Endothelial cell of umbilical vein (primary cell): ENCODE results near the gene RIBC1. TPM values are rescaled to one million over a fixed set of nuclear protein-coding genes. Genes with fewer than 3 reads are reported as not detected.
"Not testable (repeated sequence)": the region's sequence is repeated elsewhere in the genome, so short reads cannot be mapped to it uniquely, and the experiment has no call there.

Experiments
- BruUV-seq: library from RNA; stranded (reverse); fragments of 400-500 nt; replicated peaks from 2 replicates; lab custom pipeline; 2021; lab: Mats Ljungman, UMichigan
- CTCF ChIA-PET: fragments of 300-600, 350-600 bp; sonication (Branson Sonifier 250); formaldehyde crosslinking; loops from one replicate; lab custom pipeline; 2021; ENCODE audit warnings: antibody characterized with exemption, inconsistent platforms; lab: Charles Lee
- POLR2A ChIA-PET: fragments of 300-600, 350-600 bp; sonication (Branson Sonifier 250); formaldehyde crosslinking; loops from one replicate; lab custom pipeline; 2021; ENCODE audit warnings: antibody characterized with exemption, inconsistent platforms; lab: Charles Lee
- DNase-seq: peaks from one replicate; pipeline ENCODE4 v3.0.0-alpha.2; 2011; ENCODE audit warnings: low read depth, low spot score
- FAIRE-seq: peaks from 2 replicates; lab custom pipeline; 2011; peaks lifted over from hg19 to GRCh38; lab: Jason Lieb, UNC
- H2AFZ ChIP-seq: 2 replicates; pipeline ENCODE4 v1.6.0; 2012; ENCODE audit warnings: low read depth, low read length, control low read depth, inconsistent platforms
- H3K27ac ChIP-seq: 2 replicates; pipeline ENCODE4 v1.5.1; 2011; ENCODE audit warnings: low read depth, mild to moderate bottlenecking, control low read depth, low read length, moderate library complexity; ENCODE audit not compliant: insufficient read depth
- H3K27me3 ChIP-seq, 2 experiments: 2 replicates each; pipeline versions ENCODE4 v1.6.0 to v1.6.1; 2011; ENCODE audit warnings: low read length in 2 of 2, mixed read lengths in 1 of 2; ENCODE audit not compliant: control insufficient read depth in 2 of 2, insufficient read depth in 2 of 2
- H3K36me3 ChIP-seq, 2 experiments: 2 replicates in 1 of 2; 3 replicates in 1 of 2; pipeline ENCODE4 v1.5.1; 2011; ENCODE audit warnings: low read length in 2 of 2, mild to moderate bottlenecking in 1 of 2, moderate library complexity in 1 of 2; ENCODE audit not compliant: control insufficient read depth in 2 of 2, insufficient read depth in 2 of 2; ENCODE audit errors: extremely low read depth in 1 of 2
- H3K4me1 ChIP-seq: 3 replicates; pipeline ENCODE4 v1.5.1; 2011; ENCODE audit warnings: mild to moderate bottlenecking, low read length; ENCODE audit not compliant: control insufficient read depth, insufficient read depth; ENCODE audit errors: extremely low read depth
- H3K4me2 ChIP-seq: 2 replicates; pipeline ENCODE4 v1.6.1; 2011; ENCODE audit warnings: low read length, control low read depth, mixed read lengths; ENCODE audit not compliant: insufficient read depth
- H3K4me3 ChIP-seq, 3 experiments: fragments of 200-600 bp in 1 of 3; sonication (generic), shearing (Covaris generic) in 1 of 3; replicated peaks in 1 of 3; 2 replicates each; pipeline ENCODE4 v1.5.1; 2011 to 2016; ENCODE audit warnings: control low read depth in 3 of 3, low read length in 3 of 3, mild to moderate bottlenecking in 2 of 3, inconsistent platforms in 1 of 3, low read depth in 1 of 3, moderate library complexity in 1 of 3; ENCODE audit not compliant: insufficient read depth in 1 of 3
- H3K79me2 ChIP-seq: 2 replicates; pipeline ENCODE4 v1.6.0; 2012; ENCODE audit warnings: low read length, inconsistent platforms; ENCODE audit not compliant: control insufficient read depth, insufficient read depth
- H3K9ac ChIP-seq: replicated peaks from 2 replicates; pipeline ENCODE3; 2011; ENCODE audit warnings: low read length, control low read depth; ENCODE audit not compliant: insufficient read depth; ENCODE audit errors: extremely low read depth
- H3K9me1 ChIP-seq: replicated peaks from 3 replicates; pipeline ENCODE4 v1.6.0; 2011; ENCODE audit warnings: mild to moderate bottlenecking, low read length; ENCODE audit not compliant: control insufficient read depth, insufficient read depth; ENCODE audit errors: extremely low read depth
- H3K9me3 ChIP-seq: replicated peaks from 2 replicates; pipeline ENCODE4 v1.5.1; 2012; ENCODE audit warnings: low read length, inconsistent platforms; ENCODE audit not compliant: control insufficient read depth, insufficient read depth
- H4K20me1 ChIP-seq: replicated peaks from 2 replicates; pipeline ENCODE3; 2011; ENCODE audit warnings: mild to moderate bottlenecking, low read length; ENCODE audit not compliant: control insufficient read depth, insufficient read depth; ENCODE audit errors: extremely low read depth
- CTCF ChIP-seq, 2 donors: IDR thresholded peaks; 1 replicate in 1 of 2; 2 replicates in 1 of 2; pipeline ENCODE4 v1.5.1; 2011; ENCODE audit warnings: low read length in 2 of 2, mild to moderate bottlenecking in 2 of 2, moderate library complexity in 2 of 2, control low read depth in 1 of 2, inconsistent platforms in 1 of 2, low read depth in 1 of 2; ENCODE audit not compliant: insufficient read depth in 1 of 2; ENCODE audit errors: extremely low read depth in 1 of 2
- EZH2 ChIP-seq: IDR thresholded peaks from 2 replicates; pipeline ENCODE4 v1.6.1; 2012; ENCODE audit warnings: borderline replicate concordance, low read depth, mild to moderate bottlenecking, moderate library complexity, low read length, inconsistent platforms; ENCODE audit not compliant: severe bottlenecking
- FOS ChIP-seq: IDR thresholded peaks from 2 replicates; pipeline ENCODE4 v1.6.1; 2011; ENCODE audit warnings: mild to moderate bottlenecking, low read length, moderate library complexity, borderline replicate concordance; ENCODE audit not compliant: insufficient read depth
- GATA2 ChIP-seq: IDR thresholded peaks from 2 replicates; pipeline ENCODE4 v1.7.0; 2011; ENCODE audit warnings: low read depth, mild to moderate bottlenecking, moderate library complexity, mixed read lengths, low read length; ENCODE audit not compliant: insufficient read length, insufficient read depth
- JUN ChIP-seq: IDR thresholded peaks from 2 replicates; pipeline ENCODE4 v1.6.1; 2011; ENCODE audit warnings: borderline replicate concordance, low read depth; ENCODE audit not compliant: insufficient read length, insufficient read depth
- MAX ChIP-seq: IDR thresholded peaks from 2 replicates; pipeline ENCODE4 v1.6.1; 2011; ENCODE audit not compliant: insufficient read depth, insufficient read length
- MYC ChIP-seq: IDR thresholded peaks from one replicate; pipeline ENCODE4 v1.6.1; 2011; ENCODE audit warnings: mild to moderate bottlenecking, low read depth, low read length
- POLR2A ChIP-seq: IDR thresholded peaks from 2 replicates; pipeline ENCODE4 v1.6.1; 2012; ENCODE audit warnings: low read depth, mild to moderate bottlenecking, control low read depth, low read length
- POLR2AphosphoS5 ChIP-seq: IDR thresholded peaks from 2 replicates; pipeline ENCODE4 v1.6.1; 2012; ENCODE audit warnings: low read depth, mild to moderate bottlenecking, control low read depth, low read length, moderate library complexity; ENCODE audit not compliant: insufficient read depth
- dilution Hi-C: fragments of 300-500 bp; cut with MboI; formaldehyde crosslinking; loops from one replicate; pipeline ENCODE4 v1.15.0; 2019; ENCODE audit warnings: low sequenced_read_pairs; ENCODE audit not compliant: extremely low pct_ligation_motif_present
- intact Hi-C: fragments of 100-400 bp; cut with micrococcal nuclease; formaldehyde crosslinking; loops from one replicate; pipeline ENCODE4 v1.10.0; 2022
- polyA plus RNA-seq, 4 experiments: library from polyadenylated mRNA; depleted of rRNA in 3 of 4; stranded (reverse) in 3 of 4; unstranded in 1 of 4; fragments of >200 nt; gene quantifications; 2 replicates each; pipeline versions ENCODE4 v1.2.1 to v1.2.3, GENCODE V29; 2011 to 2012; ENCODE audit warnings: missing spikeins in 1 of 4
- total RNA-seq: library from RNA; stranded (reverse); gene quantifications from 2 replicates; pipeline ENCODE4 v1.2.3, GENCODE V29; 2021

The RIBC1 gene
- total and polyA plus RNA-seq, 2 donors (not counting 3 experiments of a cell fraction or from before 2014, with no cell fraction given) = 0.23 to 0.86 TPM

GRCh38 chrX:53458082-53458481 lies 35.4 kb downstream of the RIBC1 start:
- Histone ChIP-seq H3K4me1 (no peaks in the 10 kb centered on the region), H2AFZ (no peak overlapping the region), H3K9ac (no peak overlapping the region), H3K9me3 (no peaks in the 10 kb centered on the region), H3K36me3 (no peaks in the 10 kb centered on the region), H3K79me2 (no peaks in the 10 kb centered on the region), H3K27ac (no peak overlapping the region), H3K27me3 (peaks cover 0 to 3% of the 10 kb centered on the region in 2 experiments), H3K4me3 (no peak overlapping the region), H4K20me1 (no peaks in the 10 kb centered on the region), H3K9me1 (no peaks in the 10 kb centered on the region), H3K4me2 (no peak overlapping the region)
- TF ChIP-seq MAX (no peak), MYC (no peak), CTCF (IDR thresholded peaks at IDR 0.05; ENCODE audit: extremely low read depth in 1 of 2, insufficient read depth in 1 of 2, low read depth in 1 of 2, low read length in 2 of 2) (no peak), GATA2 (no peak), POLR2A (no peak), EZH2 (no peak), POLR2AphosphoS5 (no peak), FOS (no peak), JUN (no peak)
- POLR2A ChIA-PET = no interaction called here
- FAIRE-seq (no peak), DNase-seq (no peak)
- CTCF ChIA-PET = interaction anchor here (0.9 to 2.5 kb wide), 6 partner anchors 10 to 145 kb away, joined by 3 to 14 read pairs (median 5); no protein-coding TSS in a partner anchor
- dilution Hi-C loops = no loop called here
- intact Hi-C loops = no loop called here
- BruUV-seq = no TSS peak

- BruUV-seq, H2AFZ ChIP-seq, dilution Hi-C loops, H3K27ac ChIP-seq, H3K4me1 ChIP-seq, H3K36me3 ChIP-seq, POLR2A ChIA-PET, H3K9ac ChIP-seq, H3K4me3 ChIP-seq, H3K79me2 ChIP-seq, intact Hi-C loops, FAIRE-seq, H3K9me3 ChIP-seq, H3K9me1 ChIP-seq, H4K20me1 ChIP-seq, H3K4me2 ChIP-seq, H3K27me3 ChIP-seq, DNase-seq: not testable (repeated sequence)
- CTCF ChIA-PET = interaction anchor here (1.2 to 1.6 kb wide), 2 partner anchors 10 to 13 kb away, joined by 3 to 6 read pairs; no protein-coding TSS in a partner anchor
These were observed 46.0 kb downstream of the RIBC1 start for GRCh38 chrX:53468659-53469058.
